Brain microvascular endothelial cell (primary cell): ENCODE measurements around the gene SOX1.

Source experiments
- DNase-seq: peaks from one replicate; pipeline ENCODE4 v3.0.0-alpha.2; 2020
- H3K27ac ChIP-seq: fragments of 250-450 bp; sonication (Bioruptor Pico); 2 replicates; pipeline ENCODE4 v1.5.1; 2020; ENCODE audit warnings: mild to moderate bottlenecking, moderate library complexity
- H3K27me3 ChIP-seq: fragments of 250-450 bp; sonication (Bioruptor Pico); replicated peaks from 2 replicates; pipeline ENCODE4 v1.5.1; 2020; ENCODE audit warnings: mild to moderate bottlenecking
- H3K36me3 ChIP-seq: fragments of 250-450 bp; sonication (Bioruptor Pico); replicated peaks from 2 replicates; pipeline ENCODE4 v1.5.1; 2020; ENCODE audit warnings: mild to moderate bottlenecking
- H3K4me3 ChIP-seq: 2 replicates; pipeline ENCODE4 v1.5.1; 2011; ENCODE audit warnings: low read depth, mild to moderate bottlenecking, control low read depth, low read length, moderate library complexity
- in situ Hi-C: cut with HindIII; loops from 2 replicates; pipeline ENCODE4 v1.10.0; 2017; ENCODE audit warnings: low sequenced_read_pairs, low pct_ligation_motif_present
- TF ChIP-seq, protein P1 (sequence below): IDR thresholded peaks from 2 replicates; pipeline ENCODE4 v1.5.1; 2011; ENCODE audit warnings: low read depth, mild to moderate bottlenecking, moderate library complexity, low read length, control low read depth, inconsistent platforms; ENCODE audit errors: missing control alignments

The SOX1 gene

DNA sequence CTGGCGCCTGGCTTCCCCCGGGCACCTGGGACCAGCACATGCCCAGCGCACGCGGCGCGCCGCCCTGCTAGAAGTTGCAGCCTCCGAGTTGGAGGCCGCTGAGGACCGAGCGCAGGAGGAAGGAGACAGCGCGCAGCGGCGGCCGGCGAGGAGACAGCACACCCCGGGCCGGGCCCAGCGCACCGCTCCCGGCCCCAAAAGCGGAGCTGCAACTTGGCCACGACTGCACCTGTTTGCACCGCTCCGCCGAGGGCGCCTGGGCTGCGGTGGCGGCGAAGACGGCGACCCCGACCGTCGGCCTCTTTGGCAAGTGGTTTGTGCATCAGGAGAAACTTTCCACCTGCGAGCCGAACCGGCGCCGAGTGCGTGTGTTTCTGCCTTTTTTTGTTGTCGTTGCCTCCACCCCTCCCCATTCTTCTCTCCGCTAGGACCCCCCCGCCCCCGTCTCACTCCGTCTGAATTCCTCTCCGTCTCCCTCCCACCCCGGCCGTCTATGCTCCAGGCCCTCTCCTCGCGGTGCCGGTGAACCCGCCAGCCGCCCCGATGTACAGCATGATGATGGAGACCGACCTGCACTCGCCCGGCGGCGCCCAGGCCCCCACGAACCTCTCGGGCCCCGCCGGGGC, at the start of gene SOX1:
TSS of gene SOX1 (plus strand) at position 34 of the 626 bp plus-strand sequence. CDS start at position 544, 510 bp downstream.
- no peak for DNase-seq
- no peak within 1 kb of the TSS for H3K27ac ChIP-seq
- TF ChIP-seq, protein P1, sequence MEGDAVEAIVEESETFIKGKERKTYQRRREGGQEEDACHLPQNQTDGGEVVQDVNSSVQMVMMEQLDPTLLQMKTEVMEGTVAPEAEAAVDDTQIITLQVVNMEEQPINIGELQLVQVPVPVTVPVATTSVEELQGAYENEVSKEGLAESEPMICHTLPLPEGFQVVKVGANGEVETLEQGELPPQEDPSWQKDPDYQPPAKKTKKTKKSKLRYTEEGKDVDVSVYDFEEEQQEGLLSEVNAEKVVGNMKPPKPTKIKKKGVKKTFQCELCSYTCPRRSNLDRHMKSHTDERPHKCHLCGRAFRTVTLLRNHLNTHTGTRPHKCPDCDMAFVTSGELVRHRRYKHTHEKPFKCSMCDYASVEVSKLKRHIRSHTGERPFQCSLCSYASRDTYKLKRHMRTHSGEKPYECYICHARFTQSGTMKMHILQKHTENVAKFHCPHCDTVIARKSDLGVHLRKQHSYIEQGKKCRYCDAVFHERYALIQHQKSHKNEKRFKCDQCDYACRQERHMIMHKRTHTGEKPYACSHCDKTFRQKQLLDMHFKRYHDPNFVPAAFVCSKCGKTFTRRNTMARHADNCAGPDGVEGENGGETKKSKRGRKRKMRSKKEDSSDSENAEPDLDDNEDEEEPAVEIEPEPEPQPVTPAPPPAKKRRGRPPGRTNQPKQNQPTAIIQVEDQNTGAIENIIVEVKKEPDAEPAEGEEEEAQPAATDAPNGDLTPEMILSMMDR: no peak
- in situ Hi-C loops: no loop called here
- H3K27me3 ChIP-seq: peaks cover 75% of the 10 kb centered on the region
- H3K4me3 ChIP-seq: no peak within 1 kb of the TSS
- no peaks in the 10 kb centered on the region for H3K36me3 ChIP-seq

DNA sequence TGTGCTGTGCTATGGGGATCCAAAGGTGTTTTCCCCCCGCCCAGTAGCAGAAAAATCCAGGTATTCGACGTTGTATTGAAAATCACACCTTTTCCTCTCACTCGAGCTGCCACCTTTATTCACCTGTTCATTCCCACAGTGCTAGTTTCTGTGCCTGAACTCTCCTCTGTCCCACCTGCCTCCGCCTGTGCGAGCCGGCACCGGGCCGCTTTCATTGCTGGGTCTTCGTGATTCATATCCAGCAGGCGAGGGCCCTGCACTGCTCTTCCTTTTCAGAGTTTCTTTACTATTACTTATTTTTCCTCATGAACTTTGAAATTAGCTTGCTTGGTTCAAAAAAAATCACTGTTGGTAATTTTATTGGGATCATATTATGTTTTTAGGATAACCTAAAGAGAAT, 42.4 kb upstream of the SOX1 start:
- in situ Hi-C loops: no loop called here

DNA sequence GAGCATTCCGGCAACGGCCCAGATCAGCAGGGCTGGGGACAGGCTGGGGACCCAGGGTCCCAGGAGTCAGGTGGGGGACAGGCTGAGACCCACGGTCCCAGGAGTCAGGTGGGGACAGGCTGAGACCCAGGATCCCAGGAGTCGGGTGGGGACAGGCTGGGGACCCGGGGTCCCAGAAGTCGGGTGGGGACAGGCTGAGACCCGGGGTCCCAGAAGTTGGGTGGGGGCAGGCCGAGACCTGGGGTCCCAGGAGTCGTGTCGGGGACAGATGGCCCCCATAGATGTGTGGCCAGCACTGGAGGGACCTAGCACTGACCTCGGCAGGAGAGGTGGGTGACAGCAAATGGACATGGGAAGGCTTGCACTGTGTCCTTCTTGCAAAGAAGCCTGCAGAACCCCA, 39.7 kb upstream of the SOX1 start:
- no peak overlapping the region for H3K4me3 ChIP-seq
- no peaks in the 10 kb centered on the region for H3K27me3 ChIP-seq
- no peaks in the 10 kb centered on the region for H3K36me3 ChIP-seq
- DNase-seq: no peak
- in situ Hi-C loops: no loop called here
- no peak overlapping the region for H3K27ac ChIP-seq
- TF ChIP-seq, protein P1: no peak

More for the DNA sequence above, 42.4 kb upstream of the SOX1 start:
- no peak overlapping the region for H3K4me3 ChIP-seq
- no peaks in the 10 kb centered on the region for H3K27me3 ChIP-seq
- no peak overlapping the region for H3K27ac ChIP-seq
- no peak for DNase-seq
- no peaks in the 10 kb centered on the region for H3K36me3 ChIP-seq
- TF ChIP-seq, protein P1: no peak

DNA sequence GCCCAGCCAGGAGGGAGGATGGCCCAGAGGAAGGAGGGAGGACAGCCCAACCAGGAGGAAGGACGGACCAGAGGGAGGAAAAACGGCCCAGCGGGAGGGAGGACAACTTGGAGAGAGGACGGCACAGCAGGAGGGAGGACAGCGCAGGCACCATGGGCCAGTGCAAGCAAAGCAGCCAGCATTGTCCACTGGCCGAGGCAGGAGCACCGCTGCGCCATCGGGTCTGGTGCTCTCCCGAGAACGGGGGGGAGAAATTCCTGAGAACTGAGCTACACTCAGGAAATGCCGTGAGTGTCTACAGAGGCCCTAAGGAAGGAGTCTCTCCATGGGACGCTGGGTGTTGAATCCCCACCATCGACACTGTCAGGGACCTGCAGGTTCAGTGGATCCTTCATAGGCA, 38.5 kb upstream of the SOX1 start:
- in situ Hi-C loops: no loop called here
- no peak overlapping the region for H3K4me3 ChIP-seq
- no peak for DNase-seq
- TF ChIP-seq, protein P1: no peak
- H3K36me3 ChIP-seq: no peaks in the 10 kb centered on the region
- H3K27me3 ChIP-seq: no peaks in the 10 kb centered on the region
- no peak overlapping the region for H3K27ac ChIP-seq

DNA sequence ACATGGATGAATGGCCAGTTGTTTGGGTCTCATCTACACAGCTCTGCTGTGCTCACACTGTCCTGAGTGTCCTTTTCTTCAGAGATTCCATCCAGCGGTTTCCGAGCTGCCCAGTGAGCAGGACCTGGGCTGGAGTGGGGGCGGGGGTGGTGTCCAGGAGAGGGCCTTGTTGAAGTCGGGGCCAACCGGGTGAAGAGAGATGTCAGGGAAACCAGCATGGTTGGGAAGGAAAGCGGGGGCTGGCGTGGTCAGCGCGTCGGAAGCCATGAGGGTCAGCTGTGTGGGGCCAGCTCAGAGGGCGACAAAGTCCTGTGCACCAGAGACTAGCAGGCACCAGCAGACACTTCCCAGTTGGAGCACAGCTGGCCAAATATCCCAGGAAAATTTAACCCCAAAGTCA, 37.8 kb upstream of the SOX1 start:
- no peak for DNase-seq
- H3K36me3 ChIP-seq: no peaks in the 10 kb centered on the region
- no peak overlapping the region for H3K4me3 ChIP-seq
- TF ChIP-seq, protein P1: no peak
- in situ Hi-C loops: no loop called here
- no peaks in the 10 kb centered on the region for H3K27me3 ChIP-seq
- H3K27ac ChIP-seq: no peak overlapping the region

DNA sequence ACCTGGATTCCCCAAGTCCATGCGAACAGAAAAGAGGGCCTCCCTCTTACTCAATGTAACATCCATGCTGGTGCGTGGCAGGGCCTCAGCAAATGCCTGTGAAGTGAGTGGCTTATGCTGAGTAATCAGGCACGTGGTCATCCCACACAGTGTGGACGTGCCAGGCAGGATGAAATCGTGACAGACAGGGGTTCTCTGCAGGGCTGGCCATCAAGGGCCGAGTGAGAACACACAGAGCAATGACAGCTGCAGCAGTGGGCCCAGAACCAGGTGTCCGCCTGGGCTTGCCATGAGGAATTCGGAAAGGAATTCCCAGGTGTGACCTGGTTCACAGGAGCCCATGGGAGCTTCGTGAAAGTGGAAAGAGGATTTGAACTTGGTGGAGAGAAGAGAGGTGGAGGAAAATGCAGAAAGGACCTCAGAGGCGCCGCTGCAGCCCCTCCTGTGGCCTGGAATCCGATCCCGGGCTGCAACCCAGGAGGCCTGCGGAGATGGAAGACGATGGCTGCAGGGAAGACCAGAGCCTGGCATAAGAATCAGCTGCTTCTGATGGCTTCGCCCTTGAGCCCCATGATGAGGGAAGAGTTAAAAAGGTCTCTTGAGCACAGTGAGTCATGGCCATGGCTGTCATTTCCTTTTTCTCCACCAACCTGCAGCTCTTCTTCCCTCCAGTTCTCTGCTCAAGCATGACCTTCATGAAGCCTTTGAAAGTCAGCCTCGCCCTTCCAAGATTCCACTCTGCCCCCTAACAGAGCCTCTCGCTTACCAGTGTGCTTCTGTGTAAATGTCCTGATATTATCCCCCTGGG, 34.6 kb upstream of the SOX1 start:
- peak; percentile 3 for DNase-seq
- no peak overlapping the region for H3K4me3 ChIP-seq
- no peaks in the 10 kb centered on the region for H3K27me3 ChIP-seq
- in situ Hi-C loops: no loop called here
- TF ChIP-seq, protein P1: no peak
- no peaks in the 10 kb centered on the region for H3K36me3 ChIP-seq
- no peak overlapping the region for H3K27ac ChIP-seq
